Activated naive CD4-positive, alpha-beta T cell treated with anti-CD3 and anti-CD28 coated beads, Interleukin-2, amount 50 U/mL, for 72 hours (primary cell): ENCODE results near the gene RPL18. TPM values are rescaled to one million over a fixed set of nuclear protein-coding genes. Genes with fewer than 3 reads are reported as not detected.
A peak's percentile ranks its signal among the peaks of the same experiment; 100 is the strongest.
"Not testable (repeated sequence)": the region's sequence is repeated elsewhere in the genome, so short reads cannot be mapped to it uniquely, and the experiment has no call there.

Source experiments
- ATAC-seq, 2 donors: fragments of 150-1000 bp; cut with Tn5 transposase; 2 replicates each; pipeline ENCODE4 v1.10.0; 2021; ENCODE audit warnings: mild to moderate bottlenecking in 2 of 2, moderate library complexity in 2 of 2
- DNase-seq, 2 donors: peaks; one replicate each; pipeline ENCODE4 v3.0.0; 2021 to 2022; ENCODE audit warnings: low spot score in 2 of 2
- H3K27ac Mint-ChIP-seq, 2 donors: one replicate each; pipeline ENCODE4 v1.8.0; 2022; ENCODE audit warnings: mild to moderate bottlenecking in 2 of 2, mixed read lengths in 2 of 2
- H3K36me3 Mint-ChIP-seq, 2 donors: one replicate each; pipeline ENCODE4 v1.8.0; 2022; ENCODE audit warnings: mixed read lengths in 2 of 2
- H3K9me3 Mint-ChIP-seq, 2 donors: one replicate each; pipeline ENCODE4 v1.8.0; 2022; ENCODE audit warnings: mixed read lengths in 2 of 2
- total RNA-seq, 2 donors: library from RNA; stranded (reverse); gene quantifications; one replicate each; pipeline ENCODE4 v1.2.3, GENCODE V29; 2022

Gene RPL18
- total RNA-seq, 2 donors from 2014 or later: 2,030 to 2,264 TPM

DNA sequence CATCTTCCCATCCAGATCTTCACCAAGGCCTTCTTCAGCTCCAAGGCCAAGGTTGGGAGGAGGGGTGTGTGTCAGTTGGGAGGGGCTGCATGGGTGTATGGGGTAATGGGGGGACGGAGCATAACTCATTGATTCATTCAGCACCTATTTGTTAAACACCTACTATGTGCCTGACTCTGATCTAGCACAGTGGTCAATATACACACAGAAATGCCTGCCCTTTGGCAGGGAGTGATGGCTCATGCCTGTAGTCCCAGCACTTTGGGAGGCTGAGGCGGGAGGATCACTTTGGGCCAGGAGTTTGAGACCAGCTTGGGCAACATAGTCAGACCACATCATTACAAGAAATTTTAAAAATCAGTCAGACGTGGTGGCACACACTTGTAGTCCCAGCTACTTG is 31.6 kb downstream of the RPL18 start:
- no peaks in the 10 kb centered on the region for H3K36me3 Mint-ChIP-seq
- no peak overlapping the region for H3K27ac Mint-ChIP-seq
- H3K9me3 Mint-ChIP-seq: no peaks in the 10 kb centered on the region
- ATAC-seq (no peak), DNase-seq (no peak)

- DNase-seq (no peak), ATAC-seq (no peak)
- no peaks in the 10 kb centered on the region for H3K9me3 Mint-ChIP-seq
- H3K27ac Mint-ChIP-seq: no peak overlapping the region
- no peaks in the 10 kb centered on the region for H3K36me3 Mint-ChIP-seq
Measured at GRCh38 chr19:48582168-48582567, 36.8 kb downstream of the RPL18 start.

GRCh38 chr19:48578891-48579290 is 40.1 kb downstream of the RPL18 start:
- Mint-ChIP-seq H3K9me3 (no peaks in the 10 kb centered on the region), H3K36me3 (no peaks in the 10 kb centered on the region), H3K27ac (no peak overlapping the region)
- DNase-seq (no peak), ATAC-seq (no peak)

GRCh38 chr19:48577908-48578307 is 41.1 kb downstream of the RPL18 start:
- not testable (repeated sequence) for DNase-seq, H3K36me3 Mint-ChIP-seq, ATAC-seq, H3K27ac Mint-ChIP-seq, H3K9me3 Mint-ChIP-seq

DNA sequence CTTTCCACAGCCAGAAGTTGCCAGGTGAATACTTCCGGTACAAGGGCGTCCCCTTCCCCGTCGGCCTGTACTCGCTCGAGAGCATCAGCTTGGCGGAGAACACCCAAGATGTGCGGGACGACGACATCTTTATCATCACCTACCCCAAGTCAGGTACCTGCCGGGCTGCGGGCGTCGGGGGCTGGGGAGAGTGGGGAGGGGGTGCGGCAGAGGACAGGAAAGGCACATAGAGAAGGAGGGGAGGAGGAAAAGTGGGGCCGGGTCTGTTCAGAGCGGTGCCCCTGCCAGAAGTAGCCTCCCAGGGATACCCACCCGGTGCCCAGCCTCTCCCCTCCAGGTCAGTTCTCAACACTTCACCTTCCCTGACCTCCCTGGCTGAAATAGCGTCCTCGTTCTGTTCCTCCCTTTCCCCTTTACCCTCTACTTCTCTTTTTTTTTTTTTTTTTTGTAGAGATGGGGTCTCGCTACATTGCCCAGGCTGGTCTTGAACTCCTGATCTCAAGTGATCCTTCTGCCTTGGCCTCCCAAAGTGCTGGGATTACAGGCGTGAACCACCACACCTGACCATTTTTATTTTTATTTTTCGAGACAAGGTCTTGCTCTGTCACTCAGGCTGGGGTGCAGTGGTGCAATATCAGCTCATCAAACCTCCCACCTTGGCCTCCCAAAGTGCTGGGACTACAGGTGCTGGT is 42.9 kb downstream of the RPL18 start:
- H3K27ac Mint-ChIP-seq: peak overlapping the region in 1 of 2 donors; percentile 72
- no peak for ATAC-seq
- no peaks in the 10 kb centered on the region for H3K9me3 Mint-ChIP-seq

GRCh38 chr19:48573163-48573505 is 45.8 kb downstream of the RPL18 start:
- ATAC-seq (no peak), DNase-seq (no peak)
- Mint-ChIP-seq H3K27ac (no peak overlapping the region), H3K36me3 (no peaks in the 10 kb centered on the region), H3K9me3 (no peaks in the 10 kb centered on the region)

More for the DNA sequence above, 42.9 kb downstream of the RPL18 start:
- no peak for DNase-seq
- no peaks in the 10 kb centered on the region for H3K36me3 Mint-ChIP-seq

- Mint-ChIP-seq H3K36me3 (no peaks in the 10 kb centered on the region), H3K9me3 (no peaks in the 10 kb centered on the region), H3K27ac (peak overlapping the region in 1 of 2 donors; percentile 11)
- no peak for DNase-seq
- no peak for ATAC-seq
Measured at GRCh38 chr19:48571378-48572162, 47.4 kb downstream of the RPL18 start.

- ATAC-seq (no peak), DNase-seq (no peak)
- no peak overlapping the region for H3K27ac Mint-ChIP-seq
- no peaks in the 10 kb centered on the region for H3K36me3 Mint-ChIP-seq
- no peaks in the 10 kb centered on the region for H3K9me3 Mint-ChIP-seq
Measured at GRCh38 chr19:48569814-48570213, 49.2 kb downstream of the RPL18 start.

DNA sequence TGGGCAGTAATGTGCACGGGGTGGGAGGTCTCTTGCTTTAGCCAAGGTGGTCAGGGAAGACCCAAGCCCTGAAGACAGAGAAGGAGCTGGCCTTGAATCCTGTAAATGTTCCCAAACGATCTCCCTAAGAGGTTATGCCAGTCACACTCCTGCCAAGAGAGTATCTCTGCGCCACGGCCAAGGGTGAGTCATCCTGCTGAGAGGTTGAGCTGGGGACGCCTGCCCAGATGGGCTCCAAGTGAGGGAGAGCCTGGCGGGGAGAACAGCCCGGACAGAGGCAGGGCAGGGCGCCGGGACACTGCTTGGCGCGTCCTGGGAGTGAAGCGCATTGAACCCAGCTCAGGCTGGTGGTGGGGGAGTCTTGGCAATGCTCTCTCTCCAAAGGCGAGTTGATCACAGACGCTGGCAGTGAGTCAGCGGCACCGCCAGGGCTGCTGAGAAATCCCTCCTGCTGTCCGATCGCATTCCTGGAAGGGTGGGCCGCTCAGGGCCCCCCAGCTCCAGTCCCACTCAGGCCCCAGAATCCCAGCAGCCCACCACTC is 50.6 kb downstream of the RPL18 start:
- DNase-seq (no peak), ATAC-seq (no peak)
- no peaks in the 10 kb centered on the region for H3K36me3 Mint-ChIP-seq
- no peak overlapping the region for H3K27ac Mint-ChIP-seq
- no peaks in the 10 kb centered on the region for H3K9me3 Mint-ChIP-seq

Other genes with a start within 250 kb of the RPL18 start
- gene KDELR1, start 227.6 kb downstream of the RPL18 start, total RNA-seq: 100 to 1,000 TPM in 1 of 2 donors, 10 to 100 TPM in 1; 91.1 to 108 TPM
- gene GRIN2D, start 225.5 kb downstream of the RPL18 start, total RNA-seq: under 1 TPM; 0.23 to 0.45 TPM
- 10 to 100 TPM; 32.8 to 46.3 TPM for gene GRWD1, start 173.2 kb downstream of the RPL18 start, total RNA-seq
- 1 to 10 TPM; 2.1 to 2.3 TPM for gene KCNJ14, start 163.6 kb downstream of the RPL18 start, total RNA-seq
- gene CYTH2, start 149.8 kb downstream of the RPL18 start, total RNA-seq: 10 to 100 TPM; 32.4 to 64.1 TPM
- gene LMTK3, start 107.3 kb downstream of the RPL18 start, total RNA-seq: 1 to 10 TPM; 2.9 to 9.5 TPM
- gene SULT2B1, start 67.0 kb downstream of the RPL18 start, total RNA-seq: not detected
- not detected for gene SPACA4, start 12.4 kb downstream of the RPL18 start, total RNA-seq
- 1 to 10 TPM; 5.5 to 9.1 TPM for gene FAM83E, start 4.1 kb downstream of the RPL18 start, total RNA-seq
- 10 to 100 TPM; 25.7 to 40.4 TPM for gene SPHK2, start 328 bp upstream of the RPL18 start, total RNA-seq
- gene DBP, start 18.2 kb upstream of the RPL18 start, total RNA-seq: 10 to 100 TPM; 10.5 to 16.9 TPM
- gene CA11, start 27.0 kb upstream of the RPL18 start, total RNA-seq: 10 to 100 TPM in 1 of 2 donors, 1 to 10 TPM in 1; 7.9 to 10.9 TPM
- gene NTN5, start 53.8 kb upstream of the RPL18 start, total RNA-seq: 1 to 10 TPM; 1.6 to 2.5 TPM
- not detected for gene FUT2, start 76.8 kb upstream of the RPL18 start, total RNA-seq
- 1 to 10 TPM; 1.1 to 1.4 TPM for gene MAMSTR, start 100.5 kb upstream of the RPL18 start, total RNA-seq
- gene RASIP1, start 121.4 kb upstream of the RPL18 start, total RNA-seq: under 1 TPM; 0.19 to 0.66 TPM
- gene IZUMO1, start 127.7 kb upstream of the RPL18 start, total RNA-seq: not detected
- gene FUT1, start 133.5 kb upstream of the RPL18 start, total RNA-seq: under 1 TPM in 1 of 2 donors, not detected in 1; 0.41 TPM
- not detected for gene FGF21, start 136.3 kb upstream of the RPL18 start, total RNA-seq
- gene BCAT2, start 191.9 kb upstream of the RPL18 start, total RNA-seq: 10 to 100 TPM; 33.9 to 72.1 TPM
- 1 to 10 TPM; 1.3 to 1.7 TPM for gene HSD17B14, start 217.3 kb upstream of the RPL18 start, total RNA-seq
- 10 to 100 TPM in 1 of 2 donors, 1 to 10 TPM in 1; 9.1 to 20.3 TPM for gene PLEKHA4, start 249.4 kb upstream of the RPL18 start, total RNA-seq